Calu3 (cell line): ENCODE measurements around the gene FARS2. TPM values are rescaled to one million over a fixed set of nuclear protein-coding genes. Genes with fewer than 3 reads are reported as not detected.

Experiments
- BruUV-seq: library from RNA; stranded (reverse); fragments of 400-500 nt; replicated peaks from 2 replicates; lab custom pipeline; 2021; lab: Mats Ljungman, UMichigan
- CTCF ChIA-PET: fragments of 300-600 bp; sonication (Branson Sonifier 250); formaldehyde crosslinking; loops from one replicate; lab custom pipeline; 2022; ENCODE audit warnings: antibody characterized with exemption; lab: Charles Lee
- DNase-seq: peaks from one replicate; pipeline ENCODE4 v3.0.0; 2022
- H3K27ac Mint-ChIP-seq: one replicate; pipeline ENCODE4 v1.8.0; 2022; ENCODE audit warnings: mixed read lengths; ENCODE audit not compliant: unreplicated experiment
- H3K27me3 Mint-ChIP-seq: one replicate; pipeline ENCODE4 v1.8.0; 2022; ENCODE audit warnings: mixed read lengths; ENCODE audit not compliant: unreplicated experiment
- H3K36me3 Mint-ChIP-seq: one replicate; pipeline ENCODE4 v1.8.0; 2022; ENCODE audit warnings: mild to moderate bottlenecking, moderate library complexity, mixed read lengths; ENCODE audit not compliant: insufficient read depth, unreplicated experiment
- H3K4me1 Mint-ChIP-seq: one replicate; pipeline ENCODE4 v1.8.0; 2022; ENCODE audit warnings: mild to moderate bottlenecking, low read depth, mixed read lengths; ENCODE audit not compliant: unreplicated experiment
- H3K4me3 Mint-ChIP-seq: one replicate; pipeline ENCODE4 v1.8.0; 2022; ENCODE audit warnings: mild to moderate bottlenecking, low read depth, moderate library complexity, mixed read lengths; ENCODE audit not compliant: unreplicated experiment
- H3K9me3 Mint-ChIP-seq: one replicate; pipeline ENCODE4 v1.8.0; 2022; ENCODE audit warnings: low read depth, mixed read lengths; ENCODE audit not compliant: unreplicated experiment
- CTCF ChIP-seq: fragments of 200-600 bp; IDR thresholded peaks from one replicate; pipeline ENCODE4 v1.8.0; 2022; ENCODE audit warnings: antibody characterized with exemption; ENCODE audit not compliant: unreplicated experiment
- intact Hi-C: fragments of 100-400 bp; cut with micrococcal nuclease; formaldehyde crosslinking; loops from one replicate; pipeline ENCODE4 v1.10.0; 2022; ENCODE audit not compliant: unreplicated experiment
- total RNA-seq: library from RNA; stranded (reverse); gene quantifications from 2 replicates; pipeline ENCODE4 v1.2.3, GENCODE V29; 2022

Gene FARS2
- total RNA-seq, 1 experiment from 2014 or later: 13.4 TPM

GRCh38 chr6:5405976-5406375, 144.7 kb downstream of the FARS2 start:
- Mint-ChIP-seq H3K36me3 (no peaks in the 10 kb centered on the region), H3K4me3 (no peak overlapping the region), H3K9me3 (no peaks in the 10 kb centered on the region), H3K27ac (no peak overlapping the region), H3K27me3 (no peaks in the 10 kb centered on the region), H3K4me1 (no peaks in the 10 kb centered on the region)
- TF ChIP-seq CTCF: no peak
- CTCF ChIA-PET: interaction anchor here (0.6 kb wide), 1 partner anchor 895 kb away, joined by 3 read pairs; no protein-coding TSS in a partner anchor
- no peak for DNase-seq
- intact Hi-C loops: no loop called here
- BruUV-seq: no TSS peak

DNA sequence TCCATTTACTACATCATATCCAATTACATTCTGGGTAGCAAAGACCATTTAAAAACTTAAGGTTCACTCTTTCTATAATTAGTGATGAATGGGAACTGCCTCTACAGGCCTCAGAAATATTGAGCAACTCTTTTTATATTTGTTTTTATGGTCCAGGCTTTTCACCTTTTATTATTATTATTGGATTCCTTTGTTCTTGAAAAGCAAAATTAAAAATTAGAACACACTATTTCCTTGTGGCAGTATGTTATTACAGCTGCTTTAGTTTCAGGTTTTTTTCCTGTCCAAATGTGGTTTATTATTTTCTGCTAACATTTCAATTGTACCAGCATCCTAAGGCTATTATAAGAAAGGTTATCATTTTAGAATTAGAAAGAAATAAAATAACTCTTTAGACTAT, 150.1 kb downstream of the FARS2 start:
- no peaks in the 10 kb centered on the region for H3K9me3 Mint-ChIP-seq
- intact Hi-C loops: no loop called here
- no peak overlapping the region for H3K27ac Mint-ChIP-seq
- no peaks in the 10 kb centered on the region for H3K4me1 Mint-ChIP-seq
- CTCF ChIA-PET: no interaction called here
- TF ChIP-seq CTCF: no peak
- H3K36me3 Mint-ChIP-seq: no peaks in the 10 kb centered on the region
- no peak for DNase-seq
- H3K4me3 Mint-ChIP-seq: no peak overlapping the region
- BruUV-seq: no TSS peak
- no peaks in the 10 kb centered on the region for H3K27me3 Mint-ChIP-seq

DNA sequence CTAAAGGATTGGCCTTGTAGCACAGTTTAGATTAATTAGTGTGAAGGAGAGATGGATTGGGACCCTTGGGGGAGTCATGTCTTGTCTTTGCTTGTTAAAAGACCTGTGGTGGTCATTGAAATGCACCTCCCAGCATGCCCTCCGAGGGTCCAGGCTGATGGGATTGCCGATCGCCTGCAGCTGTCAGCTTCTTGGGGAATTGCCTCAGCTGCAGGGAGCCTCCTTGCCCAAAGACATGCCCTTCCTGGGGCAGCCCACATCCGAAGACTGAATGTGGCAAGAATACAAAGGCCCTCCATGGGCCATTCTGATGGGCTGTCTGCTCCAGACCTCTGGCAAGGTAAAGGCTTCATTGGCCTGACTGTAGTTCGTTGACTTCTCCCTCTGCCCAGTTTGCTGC, 150.7 kb downstream of the FARS2 start:
- H3K4me3 Mint-ChIP-seq: no peak overlapping the region
- H3K27ac Mint-ChIP-seq: no peak overlapping the region
- CTCF ChIA-PET: no interaction called here
- BruUV-seq: no TSS peak
- intact Hi-C loops: no loop called here
- H3K36me3 Mint-ChIP-seq: no peaks in the 10 kb centered on the region
- H3K27me3 Mint-ChIP-seq: no peaks in the 10 kb centered on the region
- H3K4me1 Mint-ChIP-seq: no peaks in the 10 kb centered on the region
- no peak for TF ChIP-seq CTCF
- no peaks in the 10 kb centered on the region for H3K9me3 Mint-ChIP-seq
- no peak for DNase-seq

GRCh38 chr6:5412663-5413062, 151.3 kb downstream of the FARS2 start:
- TF ChIP-seq CTCF: no peak
- no peak overlapping the region for H3K4me3 Mint-ChIP-seq
- intact Hi-C loops: no loop called here
- no TSS peak for BruUV-seq
- H3K27ac Mint-ChIP-seq: no peak overlapping the region
- CTCF ChIA-PET: no interaction called here
- DNase-seq: no peak
- H3K9me3 Mint-ChIP-seq: no peaks in the 10 kb centered on the region
- no peaks in the 10 kb centered on the region for H3K36me3 Mint-ChIP-seq
- H3K27me3 Mint-ChIP-seq: no peaks in the 10 kb centered on the region
- no peaks in the 10 kb centered on the region for H3K4me1 Mint-ChIP-seq

DNA sequence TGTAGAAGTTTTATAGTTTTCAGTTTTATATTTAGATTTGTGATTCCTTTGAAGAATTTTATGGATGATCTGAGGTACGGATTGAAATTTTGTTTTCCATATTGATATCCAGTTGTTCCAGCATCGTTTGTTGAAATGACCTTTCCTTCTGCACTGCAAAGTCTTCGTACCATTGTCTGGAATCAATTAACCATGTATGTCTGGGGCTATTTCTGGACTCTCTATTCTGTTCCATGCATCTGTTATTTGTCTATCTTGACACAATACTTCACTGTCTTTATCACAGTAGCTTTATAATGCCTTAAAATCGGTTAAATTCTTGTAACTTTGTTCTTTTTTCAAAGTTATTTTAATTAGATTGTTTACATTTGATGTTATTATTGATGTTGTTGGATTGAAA, 154.9 kb downstream of the FARS2 start:
- H3K4me1 Mint-ChIP-seq: no peaks in the 10 kb centered on the region
- intact Hi-C loops: no loop called here
- DNase-seq: no peak
- no TSS peak for BruUV-seq
- no peak overlapping the region for H3K4me3 Mint-ChIP-seq
- H3K27me3 Mint-ChIP-seq: no peaks in the 10 kb centered on the region
- TF ChIP-seq CTCF: no peak
- H3K9me3 Mint-ChIP-seq: no peaks in the 10 kb centered on the region
- CTCF ChIA-PET: no interaction called here
- no peak overlapping the region for H3K27ac Mint-ChIP-seq
- no peaks in the 10 kb centered on the region for H3K36me3 Mint-ChIP-seq
